ENCODE measurements around the gene CMTM3. TPM values are rescaled to one million over a fixed set of nuclear protein-coding genes. Genes with fewer than 3 reads are reported as not detected.
A peak's percentile ranks its signal among the peaks of the same experiment; 100 is the strongest.

Gene CMTM3
- total and polyA plus RNA-seq, 3 donors from 2014 or later = 137 to 182 (median 149) TPM

DNA sequence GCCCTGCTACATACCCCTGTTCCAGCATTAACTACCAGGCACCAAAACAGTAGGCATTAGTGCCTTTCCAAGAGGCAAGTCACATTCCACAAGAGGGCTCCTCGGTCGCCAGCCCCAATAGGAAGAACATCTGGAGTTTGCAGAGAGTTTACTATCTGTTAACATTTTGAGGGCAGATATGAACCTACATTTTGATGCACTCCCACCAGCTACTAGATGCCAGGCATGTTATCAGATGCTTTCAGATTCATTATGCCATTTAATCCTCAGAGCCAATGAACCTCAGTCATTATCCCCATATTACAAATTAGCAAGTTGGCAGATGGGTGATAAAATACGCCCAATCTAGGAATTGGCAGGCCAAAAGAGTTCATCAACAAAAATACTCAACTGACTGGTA, 29.4 kb upstream of the CMTM3 start:
- WGBS, 2 donors = 82 to 89% methylated on average over 3 of the region's 3 CpGs
- intact Hi-C loops (cut with DNase I; ENCODE audit: low total_unique reads) = no loop called here
- no peak overlapping the region for H3K27ac ChIP-seq
- peaks cover 6% of the 10 kb centered on the region for H3K4me1 ChIP-seq
- no peaks in the 10 kb centered on the region for H3K27me3 ChIP-seq
- H3K9me3 ChIP-seq = no peaks in the 10 kb centered on the region
- no peak for DNase-seq
- no peak for TF ChIP-seq POLR2A (IDR thresholded peaks at IDR 0.05)
- TF ChIP-seq, protein P1, sequence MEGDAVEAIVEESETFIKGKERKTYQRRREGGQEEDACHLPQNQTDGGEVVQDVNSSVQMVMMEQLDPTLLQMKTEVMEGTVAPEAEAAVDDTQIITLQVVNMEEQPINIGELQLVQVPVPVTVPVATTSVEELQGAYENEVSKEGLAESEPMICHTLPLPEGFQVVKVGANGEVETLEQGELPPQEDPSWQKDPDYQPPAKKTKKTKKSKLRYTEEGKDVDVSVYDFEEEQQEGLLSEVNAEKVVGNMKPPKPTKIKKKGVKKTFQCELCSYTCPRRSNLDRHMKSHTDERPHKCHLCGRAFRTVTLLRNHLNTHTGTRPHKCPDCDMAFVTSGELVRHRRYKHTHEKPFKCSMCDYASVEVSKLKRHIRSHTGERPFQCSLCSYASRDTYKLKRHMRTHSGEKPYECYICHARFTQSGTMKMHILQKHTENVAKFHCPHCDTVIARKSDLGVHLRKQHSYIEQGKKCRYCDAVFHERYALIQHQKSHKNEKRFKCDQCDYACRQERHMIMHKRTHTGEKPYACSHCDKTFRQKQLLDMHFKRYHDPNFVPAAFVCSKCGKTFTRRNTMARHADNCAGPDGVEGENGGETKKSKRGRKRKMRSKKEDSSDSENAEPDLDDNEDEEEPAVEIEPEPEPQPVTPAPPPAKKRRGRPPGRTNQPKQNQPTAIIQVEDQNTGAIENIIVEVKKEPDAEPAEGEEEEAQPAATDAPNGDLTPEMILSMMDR (IDR thresholded peaks at IDR 0.05) = no peak
- H3K36me3 ChIP-seq (ENCODE audit: low read depth, missing control alignments) = no peaks in the 10 kb centered on the region
- H3K4me3 ChIP-seq = no peak overlapping the region

DNA sequence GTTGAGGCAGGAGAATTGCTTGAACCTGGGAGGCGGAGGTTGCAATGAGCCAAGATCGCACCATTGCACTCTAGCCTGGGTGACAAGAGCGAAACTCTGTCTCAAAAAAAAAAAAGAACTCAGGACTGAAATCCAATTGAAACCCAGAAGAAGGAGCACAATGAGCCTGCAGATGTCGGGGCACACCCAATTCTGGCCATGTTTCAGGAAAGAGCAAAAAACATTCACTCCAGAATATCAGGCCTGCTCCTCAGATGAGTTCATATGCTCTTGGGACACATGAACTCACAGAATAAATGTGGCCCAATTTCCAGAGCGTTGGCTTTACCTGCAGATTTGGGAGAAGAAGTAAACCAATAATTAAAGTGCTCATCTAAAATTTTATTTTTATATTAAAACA, 28.2 kb upstream of the CMTM3 start:
- no peaks in the 10 kb centered on the region for H3K36me3 ChIP-seq (ENCODE audit: low read depth, missing control alignments)
- no peaks in the 10 kb centered on the region for H3K27me3 ChIP-seq
- H3K9me3 ChIP-seq = no peaks in the 10 kb centered on the region
- WGBS, 2 donors = 78 to 82% methylated on average over 5 of the region's 5 CpGs
- H3K4me1 ChIP-seq = peaks cover 6% of the 10 kb centered on the region
- TF ChIP-seq, protein P1 (IDR thresholded peaks at IDR 0.05) = no peak
- TF ChIP-seq POLR2A (IDR thresholded peaks at IDR 0.05) = no peak
- H3K27ac ChIP-seq = no peak overlapping the region
- DNase-seq = no peak
- H3K4me3 ChIP-seq = no peak overlapping the region
- intact Hi-C loops (cut with DNase I; ENCODE audit: low total_unique reads) = no loop called here

DNA sequence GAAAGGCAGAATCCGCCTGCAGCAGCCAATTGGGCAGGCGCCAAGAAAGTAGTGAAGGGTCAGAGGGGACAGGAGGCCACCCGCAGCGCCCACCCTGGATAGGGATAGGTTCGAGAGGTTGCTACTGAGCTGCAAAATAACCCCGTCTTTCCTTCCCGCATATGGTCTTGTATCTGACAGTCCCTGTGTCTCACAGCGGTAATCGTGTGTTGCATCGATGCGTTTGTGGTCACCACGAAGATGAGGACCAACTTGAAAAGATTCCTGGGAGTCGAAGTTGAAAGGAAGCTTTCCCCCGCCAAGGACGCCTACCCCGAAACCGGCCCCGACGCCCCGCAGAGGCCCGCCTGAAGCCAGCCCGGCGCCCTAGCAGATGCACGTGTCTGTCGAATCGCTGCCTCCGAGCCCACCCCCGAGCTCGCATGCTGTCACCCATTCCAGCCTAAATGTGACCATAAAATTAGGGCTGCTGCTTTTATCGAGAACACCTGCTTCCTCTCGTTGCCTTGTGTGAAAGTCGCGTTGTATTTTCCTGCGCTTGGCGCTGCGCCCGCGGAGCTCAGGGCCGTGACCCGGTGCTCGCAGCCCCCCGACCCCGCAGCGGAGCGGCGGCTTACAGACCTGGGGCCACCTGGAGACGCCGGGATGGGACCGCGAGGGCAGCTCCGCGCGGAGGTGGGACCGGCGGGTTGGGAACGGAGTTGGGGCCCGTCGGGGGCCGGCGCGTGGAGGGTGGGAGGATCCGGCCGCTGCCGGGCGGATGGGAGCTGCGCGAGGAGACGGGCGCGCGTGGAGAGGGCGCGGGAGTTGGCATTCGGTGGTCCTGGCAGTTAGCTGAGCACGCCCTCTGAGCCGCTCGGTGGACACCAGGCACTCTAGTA, 25.6 kb upstream of the CMTM3 start, which contains the start of gene CMTM2:
Gene CMTM2 (plus strand): TSS at position 813 of the 881 bp plus-strand sequence. CDS start 145 bp downstream, outside the sequence.
- Histone ChIP-seq H3K36me3 (ENCODE audit: low read depth, missing control alignments) (no peaks in the 10 kb centered on the region), H3K9me3 (no peaks in the 10 kb centered on the region), H3K27ac (no peak within 1 kb of the TSS), H3K27me3 (no peaks in the 10 kb centered on the region), H3K4me1 (peaks cover 6% of the 10 kb centered on the region), H3K4me3 (peak within 1 kb of the TSS in 1 of 2 donors; percentile 24)
- no peak for DNase-seq
- 21 to 47% methylated on average over 26 to 72 of the region's 77 CpGs for WGBS, 2 donors
- intact Hi-C loops (cut with DNase I; ENCODE audit: low total_unique reads) = no loop called here
- no peak for TF ChIP-seq POLR2A (IDR thresholded peaks at IDR 0.05)
- TF ChIP-seq, protein P1 (IDR thresholded peaks at IDR 0.05) = no peak

DNA sequence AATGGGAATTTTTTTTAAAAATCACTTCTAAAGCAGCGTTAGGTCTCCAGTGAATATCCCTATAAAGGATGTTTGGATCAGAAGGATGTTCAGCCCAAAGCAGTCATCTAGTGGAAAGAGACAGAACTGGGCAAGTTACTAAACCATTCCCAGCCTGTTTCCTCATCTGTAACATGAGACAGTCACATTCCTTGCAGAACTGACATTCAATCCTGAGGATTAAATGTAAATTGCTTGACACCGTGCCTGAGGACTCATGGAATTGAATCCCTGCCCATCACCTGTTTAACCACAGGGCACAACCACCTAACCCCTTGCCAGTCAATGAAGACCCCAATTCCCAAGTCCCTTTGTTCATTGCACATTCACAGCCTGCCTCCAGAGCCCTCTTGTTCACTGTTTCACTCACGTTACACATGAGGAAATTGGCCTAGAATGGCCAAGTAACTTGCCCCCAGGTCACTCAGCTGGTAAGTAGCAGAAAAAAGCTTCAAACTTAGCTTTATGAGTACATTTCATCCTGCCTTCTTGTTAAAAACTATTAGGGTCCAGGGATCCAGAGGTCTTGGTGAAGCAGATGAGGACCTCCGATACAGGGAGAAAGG, 23.8 kb upstream of the CMTM3 start:
- H3K4me1 ChIP-seq = peaks cover 6% of the 10 kb centered on the region
- intact Hi-C loops (cut with DNase I; ENCODE audit: low total_unique reads) = no loop called here
- H3K36me3 ChIP-seq (ENCODE audit: low read depth, missing control alignments) = no peaks in the 10 kb centered on the region
- 81 to 88% methylated on average over 4 of the region's 4 CpGs for WGBS, 2 donors
- H3K9me3 ChIP-seq = no peaks in the 10 kb centered on the region
- no peak for DNase-seq
- H3K27me3 ChIP-seq = no peaks in the 10 kb centered on the region
- H3K4me3 ChIP-seq = no peak overlapping the region
- H3K27ac ChIP-seq = no peak overlapping the region
- TF ChIP-seq, protein P1 (IDR thresholded peaks at IDR 0.05) = no peak
- TF ChIP-seq POLR2A (IDR thresholded peaks at IDR 0.05) = no peak

Data from testis (tissue), 3 donors.